GOT3 (cell line): Measurements from ENCODE around the gene RAMP1.

Experiments
- DNase-seq: peaks from one replicate; lab custom pipeline; 2025; ENCODE audit warnings: mixed read lengths; lab: John Stamatoyannopoulos, UW

Gene RAMP1

GRCh38 chr2:237876951-237877491, 17.6 kb downstream of the RAMP1 start:
- no peak for DNase-seq

DNA sequence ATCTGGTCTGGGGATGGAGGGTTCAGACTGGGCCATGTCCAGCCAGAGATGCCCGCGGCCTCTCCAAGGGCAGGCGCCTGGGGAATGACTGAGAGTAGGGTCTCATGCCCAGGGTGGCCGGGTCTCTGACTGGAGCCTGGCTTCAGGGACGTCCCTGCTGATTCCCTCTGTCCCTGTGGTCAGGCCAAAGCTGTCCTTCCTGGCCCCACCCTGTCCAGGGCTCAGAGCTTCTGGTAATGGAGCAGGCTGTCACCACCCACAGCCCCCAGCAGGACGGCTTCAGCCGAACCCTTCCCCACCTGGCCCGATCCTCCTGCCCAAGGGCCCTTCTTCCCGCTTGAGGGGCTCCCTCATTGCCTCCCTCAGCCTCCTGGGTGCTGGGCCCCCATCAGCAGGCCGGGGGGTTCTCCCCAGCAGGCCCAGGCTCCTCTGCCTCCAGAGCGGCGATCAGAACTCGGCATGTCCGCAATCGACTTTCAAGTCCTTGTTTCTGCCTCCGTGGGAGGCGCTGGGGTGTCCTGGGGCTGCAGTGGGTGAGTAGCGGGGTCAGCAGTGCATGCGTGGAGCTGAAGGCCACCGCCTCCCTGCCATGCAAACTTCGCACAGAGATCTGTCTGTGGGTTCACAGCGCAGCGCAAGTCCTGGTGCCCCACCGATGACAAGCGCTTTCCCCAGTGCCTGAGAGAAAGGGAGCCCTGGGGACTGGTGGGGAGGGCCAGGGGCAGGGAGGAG, 18.3 kb downstream of the RAMP1 start:
- no peak for DNase-seq

GRCh38 chr2:237878321-237879057, 19.1 kb downstream of the RAMP1 start:
- DNase-seq, result no peak

GRCh38 chr2:237879058-237879430, 19.6 kb downstream of the RAMP1 start:
- no peak for DNase-seq

- DNase-seq, result no peak
Observed at GRCh38 chr2:237879991-237880560, 20.7 kb downstream of the RAMP1 start.

DNA sequence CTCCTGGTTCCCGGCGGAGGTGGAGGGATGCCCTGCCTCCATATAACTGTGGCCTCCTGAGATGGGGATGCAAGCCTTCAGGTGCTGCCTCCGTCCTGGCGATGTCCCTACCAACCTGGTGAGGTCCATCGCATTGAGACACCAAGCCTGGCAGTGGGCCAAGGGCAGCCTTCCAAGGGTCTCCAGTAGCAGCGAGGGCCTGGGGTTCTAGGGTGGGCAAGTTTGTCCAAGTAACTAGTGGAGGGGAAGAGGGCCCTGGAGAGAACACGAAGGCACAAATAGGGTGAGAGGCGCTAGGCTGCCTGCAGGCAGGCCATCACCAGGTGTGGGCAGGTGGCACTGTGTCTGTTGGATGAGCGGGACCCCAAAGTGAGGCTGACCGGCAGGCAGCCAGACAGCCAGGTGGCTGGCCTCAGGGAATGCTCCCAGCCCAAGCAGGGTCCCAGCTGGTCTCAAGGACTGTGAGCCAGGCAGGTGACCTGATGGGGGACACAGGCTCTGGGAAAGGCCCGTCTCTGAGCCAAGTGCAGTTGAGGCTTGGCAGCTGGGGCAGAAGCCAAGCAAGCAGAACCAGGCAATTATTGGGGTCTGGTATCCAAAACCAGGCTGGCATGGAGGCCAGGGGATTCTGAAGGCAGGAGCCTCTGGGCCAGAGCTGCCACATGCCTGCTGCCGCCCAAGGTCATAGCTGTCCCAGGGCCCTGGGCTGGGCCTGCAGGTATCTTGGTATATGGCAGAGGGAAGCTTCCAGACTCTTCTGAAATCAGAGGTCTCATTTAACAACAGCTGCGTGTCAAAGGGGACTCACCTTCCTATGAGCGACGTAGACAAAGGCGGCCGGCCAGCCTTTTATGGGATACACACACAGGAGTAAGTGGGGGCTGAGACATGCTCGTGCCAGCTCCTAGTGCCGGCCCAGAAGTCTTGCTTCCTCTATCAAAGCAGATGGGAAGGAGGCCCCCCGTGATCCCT, 23.4 kb downstream of the RAMP1 start:
- no peak for DNase-seq

- DNase-seq, result no peak
Observed at GRCh38 chr2:237883951-237884446, 24.6 kb downstream of the RAMP1 start.

- DNase-seq, result no peak
Observed at GRCh38 chr2:237884681-237885080, 25.3 kb downstream of the RAMP1 start.

DNA sequence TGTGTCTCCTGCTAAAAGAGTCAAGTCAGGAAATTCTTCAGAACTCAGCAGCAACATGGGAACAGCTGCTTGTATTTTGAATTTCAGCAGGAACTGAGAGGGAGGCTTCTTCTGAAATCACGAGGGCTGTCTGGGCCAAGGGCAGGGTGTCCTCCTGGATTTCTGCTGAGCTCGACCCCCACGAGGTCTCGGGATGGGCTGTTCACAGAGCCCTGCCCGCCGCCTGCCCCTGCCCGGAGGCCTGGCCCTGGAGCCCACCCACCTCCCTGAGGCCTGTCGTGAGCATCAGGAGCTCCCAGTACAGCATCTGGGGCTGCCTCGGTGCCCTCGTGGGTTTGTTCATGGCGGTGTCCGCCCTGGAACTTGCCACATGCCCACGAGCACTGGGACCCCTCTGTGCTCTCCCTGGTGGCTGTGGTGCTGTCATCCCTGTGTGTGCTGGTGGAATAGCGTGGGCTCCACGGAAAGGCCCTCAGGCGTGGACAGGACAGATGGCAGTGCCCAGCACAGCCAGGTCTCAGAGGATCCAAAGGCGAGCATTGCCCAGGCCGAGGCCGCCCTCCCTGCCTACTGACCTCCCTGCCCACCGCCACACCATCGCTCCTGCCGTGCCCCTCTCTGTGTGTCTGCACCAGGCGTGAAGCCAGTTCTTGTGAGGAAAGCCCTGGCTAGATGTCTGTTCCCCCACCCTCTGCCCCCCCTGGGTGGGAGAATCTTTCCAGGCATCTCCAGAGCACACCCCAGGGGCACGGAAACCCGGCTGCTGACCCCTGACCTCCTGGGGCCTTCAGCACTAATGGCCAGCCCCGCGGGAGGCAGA, 25.9 kb downstream of the RAMP1 start:
- no peak for DNase-seq

DNA sequence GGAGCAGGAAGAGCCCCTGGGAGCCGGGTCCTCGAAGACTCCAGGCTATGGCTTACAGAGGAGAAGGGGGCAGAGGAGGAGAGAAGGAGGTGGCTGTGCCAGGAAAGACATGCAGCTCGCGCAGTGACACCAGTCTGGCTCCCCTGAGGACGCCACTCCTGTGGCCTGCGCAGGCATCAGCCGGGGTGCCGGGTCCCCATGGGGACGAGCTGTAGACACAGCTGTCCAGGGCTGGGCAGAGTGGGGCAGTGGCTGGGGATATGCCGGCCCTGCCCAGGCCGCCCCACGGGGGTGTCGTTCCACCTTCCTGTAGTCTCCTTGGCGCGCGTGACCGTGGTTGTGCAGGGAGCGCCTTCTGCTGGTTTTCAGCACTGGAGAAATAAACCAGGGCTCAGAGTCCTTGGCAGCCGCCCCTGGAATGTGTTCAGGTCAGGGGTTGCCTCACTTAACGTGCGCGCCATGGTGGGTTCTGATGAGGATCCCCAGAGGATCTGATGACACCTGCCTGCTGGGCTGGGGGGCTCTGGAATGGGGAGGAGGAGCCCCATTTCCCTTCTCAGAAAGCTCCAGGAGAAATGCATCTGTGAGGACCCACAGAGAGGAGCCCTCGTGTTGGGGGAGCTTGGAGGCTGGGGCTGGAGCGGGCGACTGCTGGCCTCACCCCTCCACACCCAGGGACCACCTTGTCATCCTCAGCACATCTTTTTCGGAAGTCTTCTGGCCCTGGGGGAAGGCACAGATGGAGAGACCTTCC, 26.7 kb downstream of the RAMP1 start:
- DNase-seq, result no peak

DNA sequence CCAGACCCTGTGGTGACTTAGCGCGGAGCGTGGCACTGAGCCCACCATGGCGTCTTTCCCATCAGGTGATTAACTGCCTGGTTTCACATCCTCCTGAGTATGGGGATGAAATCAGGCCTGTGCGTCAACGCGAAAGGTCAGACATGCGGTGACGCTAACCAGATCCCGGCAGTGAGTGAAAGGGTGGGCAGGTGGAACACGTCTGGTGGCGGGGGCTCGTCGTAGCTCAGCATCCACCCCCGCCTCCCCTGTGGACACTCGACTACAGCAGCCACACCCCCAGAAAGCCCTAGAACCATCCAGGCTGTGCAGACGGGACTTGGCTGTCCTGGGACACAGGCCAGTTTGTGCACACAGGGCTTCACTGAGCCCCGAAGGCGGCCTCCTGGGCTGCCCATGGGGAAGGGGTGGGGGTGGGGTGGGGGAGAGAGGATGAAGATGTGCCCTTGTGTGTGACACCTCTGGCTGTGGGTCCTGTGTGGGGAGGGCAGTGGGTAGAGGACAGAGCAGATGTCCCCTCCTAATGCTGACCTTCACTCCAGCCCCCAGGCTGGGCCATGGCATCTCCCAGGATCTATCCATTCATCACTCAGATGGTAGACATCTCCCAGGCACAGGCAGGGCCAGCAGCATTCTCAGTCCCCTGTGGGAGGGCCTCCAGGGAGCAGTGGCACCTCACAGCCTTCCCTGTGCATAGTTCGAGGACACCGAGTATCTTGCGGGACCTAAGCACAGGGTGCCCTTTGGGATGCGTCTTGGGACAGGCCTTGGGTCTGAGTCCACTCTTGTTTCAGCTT, 27.5 kb downstream of the RAMP1 start:
- DNase-seq, result no peak

GRCh38 chr2:237888389-237888788, 29.0 kb downstream of the RAMP1 start:
- no peak for DNase-seq

- DNase-seq, result no peak
Observed at GRCh38 chr2:237889016-237889415, 29.6 kb downstream of the RAMP1 start.

DNA sequence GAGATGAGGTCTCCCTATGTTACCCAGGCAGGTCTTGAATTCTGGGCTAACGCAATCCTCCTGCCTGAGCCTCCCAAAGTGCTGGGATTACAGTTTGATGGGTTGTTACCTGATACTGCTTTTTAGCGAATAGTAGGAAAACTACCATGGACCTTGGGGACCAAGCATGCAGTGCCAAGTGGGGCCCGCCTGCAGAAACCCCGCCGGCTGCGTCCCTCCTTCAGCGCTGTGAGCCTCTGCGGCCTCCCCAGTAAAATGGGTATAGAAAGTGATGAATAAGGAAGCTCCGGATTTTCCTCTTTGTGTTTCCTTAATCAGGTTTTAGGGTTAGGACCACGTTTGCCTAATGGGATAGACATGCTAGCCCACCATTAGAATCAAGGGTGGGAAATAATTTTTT, 30.4 kb downstream of the RAMP1 start:
- no peak for DNase-seq

- DNase-seq, result no peak
Observed at GRCh38 chr2:237892478-237892877, 33.1 kb downstream of the RAMP1 start.

- no peak for DNase-seq
Observed at GRCh38 chr2:237892984-237893595, 33.7 kb downstream of the RAMP1 start.

GRCh38 chr2:237894396-237894979, 35.1 kb downstream of the RAMP1 start:
- no peak for DNase-seq

DNA sequence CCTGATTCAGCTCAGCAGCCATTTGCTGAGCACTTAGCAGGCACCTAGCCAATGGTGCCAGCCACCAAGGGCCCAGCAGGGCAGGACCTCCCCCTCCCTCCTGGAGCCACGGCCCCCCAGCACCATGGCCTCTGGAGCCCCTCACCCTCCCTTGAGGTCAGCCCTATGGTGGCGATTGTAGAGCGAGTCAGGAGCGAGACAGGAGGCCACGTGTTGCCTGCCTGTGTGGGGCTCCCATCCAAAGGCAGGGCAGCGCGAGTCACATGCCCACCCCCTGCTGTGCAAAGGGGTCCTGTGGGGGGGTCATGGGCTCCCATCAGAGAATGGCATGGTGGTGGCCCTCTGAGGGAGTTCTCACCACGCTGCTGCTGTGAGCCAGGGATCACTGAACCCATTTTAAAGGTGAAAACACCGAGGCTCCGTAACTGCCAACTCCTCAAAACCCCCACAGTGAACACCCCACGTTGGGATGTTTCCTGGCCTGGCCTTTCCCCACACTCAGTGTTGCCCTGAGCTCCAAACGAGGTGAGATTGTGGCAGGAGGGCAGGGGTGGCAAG, 35.6 kb downstream of the RAMP1 start:
- no peak for DNase-seq
